AG10803 (cell line): ENCODE data around the gene SP1.
"Not testable (repeated sequence)": the region's sequence is repeated elsewhere in the genome, so short reads cannot be mapped to it uniquely, and the experiment has no call there.

Experiments used
- DNase-seq: peaks from one replicate; pipeline ENCODE4 v3.0.0; 2010; ENCODE audit warnings: low read depth
- H3K4me3 ChIP-seq: 2 replicates; pipeline ENCODE4 v1.5.1; 2011; ENCODE audit warnings: mild to moderate bottlenecking, low read length, control low read depth
- TF ChIP-seq, protein P1 (sequence below): conservative IDR thresholded peaks from 2 replicates; pipeline ENCODE4 v1.5.1; 2011; ENCODE audit warnings: mild to moderate bottlenecking, low read length, control low read depth, inconsistent platforms

SP1 gene

GRCh38 chr12:53428741-53429140 is 48.8 kb downstream of the SP1 start:
- TF ChIP-seq, protein P1, sequence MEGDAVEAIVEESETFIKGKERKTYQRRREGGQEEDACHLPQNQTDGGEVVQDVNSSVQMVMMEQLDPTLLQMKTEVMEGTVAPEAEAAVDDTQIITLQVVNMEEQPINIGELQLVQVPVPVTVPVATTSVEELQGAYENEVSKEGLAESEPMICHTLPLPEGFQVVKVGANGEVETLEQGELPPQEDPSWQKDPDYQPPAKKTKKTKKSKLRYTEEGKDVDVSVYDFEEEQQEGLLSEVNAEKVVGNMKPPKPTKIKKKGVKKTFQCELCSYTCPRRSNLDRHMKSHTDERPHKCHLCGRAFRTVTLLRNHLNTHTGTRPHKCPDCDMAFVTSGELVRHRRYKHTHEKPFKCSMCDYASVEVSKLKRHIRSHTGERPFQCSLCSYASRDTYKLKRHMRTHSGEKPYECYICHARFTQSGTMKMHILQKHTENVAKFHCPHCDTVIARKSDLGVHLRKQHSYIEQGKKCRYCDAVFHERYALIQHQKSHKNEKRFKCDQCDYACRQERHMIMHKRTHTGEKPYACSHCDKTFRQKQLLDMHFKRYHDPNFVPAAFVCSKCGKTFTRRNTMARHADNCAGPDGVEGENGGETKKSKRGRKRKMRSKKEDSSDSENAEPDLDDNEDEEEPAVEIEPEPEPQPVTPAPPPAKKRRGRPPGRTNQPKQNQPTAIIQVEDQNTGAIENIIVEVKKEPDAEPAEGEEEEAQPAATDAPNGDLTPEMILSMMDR = no peak
- DNase-seq = no peak
- H3K4me3 ChIP-seq = no peak overlapping the region

DNA sequence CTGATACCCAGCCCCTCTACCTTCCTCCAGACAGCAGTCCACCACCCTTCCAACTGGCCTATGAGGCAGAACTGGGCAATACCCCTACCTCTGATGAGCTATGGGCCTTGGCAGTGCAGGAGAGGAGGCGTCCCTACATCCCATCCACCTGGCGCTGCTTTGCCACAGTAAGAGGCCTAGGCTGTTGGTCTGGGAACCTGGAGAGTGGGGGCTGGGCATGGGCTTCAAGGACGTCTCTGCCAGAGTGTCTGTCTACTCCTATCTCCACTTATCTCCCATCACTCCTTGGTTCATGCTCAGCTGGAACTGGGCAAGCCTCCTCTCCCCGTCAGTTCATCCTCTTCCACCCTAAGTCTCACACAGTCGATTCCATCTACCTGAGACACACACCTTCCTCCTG is 50.1 kb downstream of the SP1 start:
- no peak for DNase-seq
- H3K4me3 ChIP-seq = no peak overlapping the region
- TF ChIP-seq, protein P1 = no peak

- TF ChIP-seq, protein P1 = no peak
- H3K4me3 ChIP-seq = no peak overlapping the region
- no peak for DNase-seq
Measured at GRCh38 chr12:53431187-53431586, 51.2 kb downstream of the SP1 start.

DNA sequence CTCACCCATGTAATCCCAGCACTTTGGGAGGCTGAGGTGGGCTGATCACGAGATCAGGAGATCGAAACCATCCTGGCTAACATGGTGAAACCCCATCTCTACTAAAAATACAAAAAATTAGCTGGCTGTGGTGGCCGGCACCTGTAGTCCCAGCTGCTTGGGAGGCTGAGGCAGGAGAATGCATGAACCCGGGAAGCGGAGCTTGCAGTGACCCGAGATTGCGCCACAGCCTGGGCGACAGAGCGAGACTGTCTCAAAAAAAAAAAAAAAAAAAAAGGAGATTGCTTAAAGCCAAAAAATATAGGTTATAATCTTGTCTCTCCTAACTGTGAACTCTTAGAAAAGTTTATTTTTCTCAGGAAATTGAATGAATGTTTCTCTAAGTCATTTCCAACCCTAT is 55.4 kb downstream of the SP1 start:
- not testable (repeated sequence) for DNase-seq

GRCh38 chr12:53439582-53439981 is 59.6 kb downstream of the SP1 start:
- H3K4me3 ChIP-seq, DNase-seq: not testable (repeated sequence)

More for the DNA sequence above, 55.4 kb downstream of the SP1 start:
- H3K4me3 ChIP-seq = not testable (repeated sequence)

- DNase-seq = peak; percentile 100
- H3K4me3 ChIP-seq = peak within 1 kb of the TSS; percentile 74
- TF ChIP-seq, protein P1 = 0 out of 2 replicates have a peak, but pooled peaks have one; percentile 11
Measured at GRCh38 chr12:53441040-53441833, 61.3 kb downstream of the SP1 start, which contains the start of gene PRR13. Gene PRR13, plus strand, starts transcription at chr12:53441734. Its CDS starts 981 bp downstream, at chr12:53442715.

GRCh38 chr12:53443955-53444354 is 64.0 kb downstream of the SP1 start:
- DNase-seq = no peak
- TF ChIP-seq, protein P1 = no peak
- no peak overlapping the region for H3K4me3 ChIP-seq

GRCh38 chr12:53444593-53445325 is 64.8 kb downstream of the SP1 start:
- DNase-seq = not testable (repeated sequence)

More at GRCh38 chr12:53444593-53445325, 64.8 kb downstream of the SP1 start:
- not testable (repeated sequence) for H3K4me3 ChIP-seq
